MM.1S (cell line): Measurements from ENCODE around the gene MACROD2.

Experiments
- DNase-seq: peaks from one replicate; pipeline ENCODE4 v3.0.0-alpha.2; 2015
- H2AFZ ChIP-seq: fragments of 300-600 bp; sonication (generic); 2 replicates; pipeline ENCODE4 v1.6.0; 2016; ENCODE audit warnings: antibody characterized with exemption, low read length
- H3F3A ChIP-seq: fragments of 300-600 bp; sonication (generic); 2 replicates; pipeline ENCODE4 v1.6.1; 2016; ENCODE audit warnings: mild to moderate bottlenecking, antibody characterized with exemption, low read length, moderate library complexity, mixed read lengths; ENCODE audit not compliant: insufficient read depth
- H3K27ac ChIP-seq: fragments of 300-600 bp; sonication (generic); 2 replicates; pipeline ENCODE4 v1.5.1; 2016; ENCODE audit warnings: mild to moderate bottlenecking, low read length
- H3K27me3 ChIP-seq: fragments of 300-600 bp; sonication (generic); replicated peaks from 2 replicates; pipeline ENCODE4 v1.6.0; 2016; ENCODE audit warnings: low read length; ENCODE audit not compliant: insufficient read depth
- H3K36me3 ChIP-seq: fragments of 300-600 bp; sonication (generic); replicated peaks from 2 replicates; pipeline ENCODE4 v1.6.1; 2016; ENCODE audit warnings: mild to moderate bottlenecking, low read length, mixed read lengths; ENCODE audit not compliant: insufficient read depth
- H3K4me1 ChIP-seq: fragments of 300-600 bp; sonication (generic); 2 replicates; pipeline ENCODE4 v1.6.1; 2016; ENCODE audit warnings: low read length, mixed read lengths
- H3K4me2 ChIP-seq: fragments of 300-600 bp; sonication (generic); 2 replicates; pipeline ENCODE4 v1.6.0; 2016; ENCODE audit warnings: low read depth, low read length
- H3K4me3 ChIP-seq: fragments of 300-600 bp; sonication (generic); 2 replicates; pipeline ENCODE4 v1.5.1; 2016; ENCODE audit warnings: low read length, mixed read lengths
- H3K79me2 ChIP-seq: fragments of 300-600 bp; sonication (generic); 2 replicates; pipeline ENCODE4 v1.6.1; 2016; ENCODE audit warnings: mixed run types, low read length, mixed read lengths
- H3K9ac ChIP-seq: fragments of 300-600 bp; sonication (generic); 2 replicates; pipeline ENCODE4 v1.6.1; 2016; ENCODE audit warnings: low read length, mixed read lengths
- H3K9me2 ChIP-seq: fragments of 300-600 bp; sonication (generic); replicated peaks from 2 replicates; pipeline ENCODE4 v1.6.1; 2016; ENCODE audit warnings: mild to moderate bottlenecking, low read length, mixed read lengths; ENCODE audit not compliant: insufficient read depth
- H3K9me3 ChIP-seq: fragments of 300-600 bp; sonication (generic); replicated peaks from 2 replicates; pipeline ENCODE4 v1.6.1; 2016; ENCODE audit warnings: mild to moderate bottlenecking, low read length, mixed read lengths; ENCODE audit not compliant: insufficient read depth
- H4K20me1 ChIP-seq: fragments of 300-600 bp; sonication (generic); 2 replicates; pipeline ENCODE4 v1.6.1; 2016; ENCODE audit warnings: mild to moderate bottlenecking, low read length, moderate library complexity, mixed read lengths; ENCODE audit not compliant: insufficient read depth
- CTCF ChIP-seq: fragments of 300-600 bp; sonication (generic); IDR thresholded peaks from 2 replicates; pipeline ENCODE4 v1.5.1; 2016; ENCODE audit warnings: antibody characterized with exemption, low read length, mixed read lengths
- EZH2 ChIP-seq: fragments of 300-600 bp; sonication (generic); optimal IDR thresholded peaks from 2 replicates; pipeline ENCODE3; 2017; ENCODE audit warnings: low read depth, mild to moderate bottlenecking, antibody characterized with exemption, low read length, mixed read lengths
- EZH2phosphoT487 ChIP-seq: fragments of 300-600 bp; sonication (generic); IDR thresholded peaks from 2 replicates; pipeline ENCODE4 v1.6.1; 2018; ENCODE audit warnings: antibody characterized with exemption, low read length

MACROD2 gene

DNA sequence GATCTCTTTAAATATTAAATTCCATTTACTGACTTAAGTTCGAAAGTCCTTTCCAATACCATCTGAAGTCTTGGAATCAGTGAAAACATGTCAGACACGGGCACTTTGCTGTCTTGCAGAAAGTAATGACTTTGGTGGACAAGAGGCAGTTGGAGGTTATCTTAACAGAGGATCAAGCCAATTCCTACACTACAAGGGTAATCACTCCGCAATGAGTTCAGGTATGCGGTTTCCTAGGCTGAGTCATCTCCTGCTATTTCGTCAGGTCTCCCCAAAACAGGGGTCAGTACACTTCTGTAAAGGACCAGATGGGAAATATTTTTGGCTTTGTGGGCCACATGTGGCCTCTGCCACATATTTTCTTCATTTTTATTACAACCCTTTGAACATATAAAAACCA, 1921.3 kb downstream of the MACROD2 start:
- H3K4me2 ChIP-seq = no peak overlapping the region
- H2AFZ ChIP-seq = no peak overlapping the region
- H3K36me3 ChIP-seq = no peaks in the 10 kb centered on the region
- no peaks in the 10 kb centered on the region for H3F3A ChIP-seq
- H3K9me2 ChIP-seq = no peaks in the 10 kb centered on the region
- no peak for DNase-seq
- no peaks in the 10 kb centered on the region for H3K9me3 ChIP-seq
- H3K9ac ChIP-seq = no peak overlapping the region
- H3K4me1 ChIP-seq = peaks cover 10% of the 10 kb centered on the region
- H3K27ac ChIP-seq = no peak overlapping the region
- no peaks in the 10 kb centered on the region for H4K20me1 ChIP-seq
- no peaks in the 10 kb centered on the region for H3K27me3 ChIP-seq
- no peak overlapping the region for H3K4me3 ChIP-seq
- TF ChIP-seq EZH2phosphoT487 (no peak), EZH2 (no peak), CTCF (no peak)
- no peaks in the 10 kb centered on the region for H3K79me2 ChIP-seq

GRCh38 chr20:15917283-15917682, 1922.0 kb downstream of the MACROD2 start:
- Histone ChIP-seq H3K4me1 (peaks cover 12% of the 10 kb centered on the region), H3K4me2 (no peak overlapping the region), H3K9me3 (no peaks in the 10 kb centered on the region), H3K27me3 (no peaks in the 10 kb centered on the region), H2AFZ (no peak overlapping the region), H3K9ac (no peak overlapping the region), H3K4me3 (no peak overlapping the region), H3K36me3 (no peaks in the 10 kb centered on the region), H3K9me2 (no peaks in the 10 kb centered on the region), H3K79me2 (no peaks in the 10 kb centered on the region), H3F3A (no peaks in the 10 kb centered on the region), H4K20me1 (no peaks in the 10 kb centered on the region), H3K27ac (no peak overlapping the region)
- no peak for TF ChIP-seq CTCF
- TF ChIP-seq EZH2 = no peak
- no peak for TF ChIP-seq EZH2phosphoT487
- DNase-seq = no peak

DNA sequence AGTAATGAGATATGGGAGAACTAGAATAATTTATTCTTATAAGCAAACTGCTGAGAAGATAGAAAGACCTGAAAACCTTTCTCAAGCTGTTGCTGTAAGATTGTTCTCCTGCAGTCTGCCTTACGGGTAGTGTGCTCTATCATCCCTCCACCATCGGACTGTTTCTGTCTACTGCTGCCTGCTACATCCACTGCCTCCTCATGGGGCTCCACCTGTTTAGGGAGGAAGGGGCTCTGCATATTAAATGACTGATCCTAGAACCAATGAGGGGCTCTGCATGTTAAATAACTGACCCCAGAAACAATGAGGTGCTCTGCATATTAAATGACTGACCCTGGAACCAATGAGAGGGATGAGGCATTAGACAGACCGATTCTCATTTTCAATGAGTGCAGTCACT, 1923.3 kb downstream of the MACROD2 start:
- H3K9ac ChIP-seq = no peak overlapping the region
- no peak for DNase-seq
- H3K4me2 ChIP-seq = 0 out of 2 replicates have a peak overlapping the region, but pooled peaks have one; percentile 5
- no peaks in the 10 kb centered on the region for H3K79me2 ChIP-seq
- no peaks in the 10 kb centered on the region for H3F3A ChIP-seq
- peaks cover 22% of the 10 kb centered on the region for H3K4me1 ChIP-seq
- H3K4me3 ChIP-seq = no peak overlapping the region
- no peaks in the 10 kb centered on the region for H3K27me3 ChIP-seq
- H3K9me3 ChIP-seq = no peaks in the 10 kb centered on the region
- H3K36me3 ChIP-seq = no peaks in the 10 kb centered on the region
- no peak overlapping the region for H2AFZ ChIP-seq
- H3K9me2 ChIP-seq = no peaks in the 10 kb centered on the region
- no peak overlapping the region for H3K27ac ChIP-seq
- no peaks in the 10 kb centered on the region for H4K20me1 ChIP-seq
- no peak for TF ChIP-seq EZH2

DNA sequence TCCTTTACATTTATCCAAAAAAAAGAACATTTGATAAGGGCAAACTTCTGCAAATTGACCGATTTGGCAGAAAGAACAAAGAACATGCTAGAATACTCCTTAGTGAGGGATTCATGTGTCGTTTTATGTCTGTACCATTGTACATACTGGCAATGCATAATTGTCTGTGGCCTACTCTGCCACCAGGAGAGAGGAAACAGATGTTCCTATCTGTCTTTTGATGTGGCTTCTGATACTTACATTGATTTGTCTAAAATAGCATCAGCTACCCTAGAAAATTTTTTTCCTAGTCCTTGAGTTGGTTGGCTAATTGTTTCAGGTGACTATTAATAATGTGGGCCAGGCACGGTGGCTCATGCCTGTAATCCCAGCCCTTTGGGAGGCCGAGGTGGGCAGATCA, 1923.8 kb downstream of the MACROD2 start:
- H3K27me3 ChIP-seq = no peaks in the 10 kb centered on the region
- no peaks in the 10 kb centered on the region for H4K20me1 ChIP-seq
- H3K9ac ChIP-seq = no peak overlapping the region
- DNase-seq = peak; percentile 70
- 0 out of 2 replicates have a peak overlapping the region, but pooled peaks have one; percentile 5 for H3K4me2 ChIP-seq
- no peaks in the 10 kb centered on the region for H3F3A ChIP-seq
- no peak overlapping the region for H2AFZ ChIP-seq
- no peaks in the 10 kb centered on the region for H3K36me3 ChIP-seq
- no peaks in the 10 kb centered on the region for H3K9me2 ChIP-seq
- peaks cover 24% of the 10 kb centered on the region for H3K4me1 ChIP-seq
- no peaks in the 10 kb centered on the region for H3K9me3 ChIP-seq
- TF ChIP-seq CTCF = no peak
- TF ChIP-seq EZH2 = no peak
- no peak for TF ChIP-seq EZH2phosphoT487
- no peak overlapping the region for H3K4me3 ChIP-seq
- no peaks in the 10 kb centered on the region for H3K79me2 ChIP-seq
- H3K27ac ChIP-seq = no peak overlapping the region
